ENCODE results near the gene THUMPD3.

DNA sequence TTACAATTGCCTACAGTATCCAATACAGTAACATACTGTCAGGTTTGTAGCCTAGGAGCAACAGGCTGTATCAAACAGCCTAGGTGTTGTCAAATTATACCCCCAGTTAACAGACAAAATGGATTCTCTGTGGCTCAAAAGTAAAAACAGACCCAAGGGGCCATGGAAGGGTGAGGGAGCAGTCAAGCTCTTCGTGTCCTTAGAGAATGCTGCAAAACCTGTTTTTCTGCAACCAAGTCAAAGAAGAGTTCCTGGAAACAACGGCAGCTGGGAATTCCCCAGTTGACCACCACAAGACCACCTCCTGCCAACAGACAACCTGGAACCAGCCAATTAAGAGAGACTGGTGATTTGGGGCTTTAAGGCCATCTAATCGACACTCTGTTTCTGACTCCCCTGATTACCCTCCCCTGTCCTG lies 11.1 kb upstream of the THUMPD3 start:
- TF ChIP-seq, protein P1, sequence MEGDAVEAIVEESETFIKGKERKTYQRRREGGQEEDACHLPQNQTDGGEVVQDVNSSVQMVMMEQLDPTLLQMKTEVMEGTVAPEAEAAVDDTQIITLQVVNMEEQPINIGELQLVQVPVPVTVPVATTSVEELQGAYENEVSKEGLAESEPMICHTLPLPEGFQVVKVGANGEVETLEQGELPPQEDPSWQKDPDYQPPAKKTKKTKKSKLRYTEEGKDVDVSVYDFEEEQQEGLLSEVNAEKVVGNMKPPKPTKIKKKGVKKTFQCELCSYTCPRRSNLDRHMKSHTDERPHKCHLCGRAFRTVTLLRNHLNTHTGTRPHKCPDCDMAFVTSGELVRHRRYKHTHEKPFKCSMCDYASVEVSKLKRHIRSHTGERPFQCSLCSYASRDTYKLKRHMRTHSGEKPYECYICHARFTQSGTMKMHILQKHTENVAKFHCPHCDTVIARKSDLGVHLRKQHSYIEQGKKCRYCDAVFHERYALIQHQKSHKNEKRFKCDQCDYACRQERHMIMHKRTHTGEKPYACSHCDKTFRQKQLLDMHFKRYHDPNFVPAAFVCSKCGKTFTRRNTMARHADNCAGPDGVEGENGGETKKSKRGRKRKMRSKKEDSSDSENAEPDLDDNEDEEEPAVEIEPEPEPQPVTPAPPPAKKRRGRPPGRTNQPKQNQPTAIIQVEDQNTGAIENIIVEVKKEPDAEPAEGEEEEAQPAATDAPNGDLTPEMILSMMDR (IDR thresholded peaks at IDR 0.05 in 4 of 5, conservative IDR thresholded peaks at IDR 0.05 in 1 of 5) = no peak
- no peak for TF ChIP-seq POLR2A (IDR thresholded peaks at IDR 0.05)
